Mammary epithelial cell (primary cell): ENCODE measurements around the gene CRYBG2.

Experiments
- CTCF ChIP-seq, 2 donors: IDR thresholded peaks in 1 of 2; conservative IDR thresholded peaks in 1 of 2; 2 replicates each; pipeline ENCODE4 v1.5.1; 2011 to 2012; ENCODE audit warnings: inconsistent platforms in 2 of 2, low read length in 2 of 2, mild to moderate bottlenecking in 2 of 2, control low read depth in 1 of 2, low read depth in 1 of 2; ENCODE audit not compliant: insufficient read depth in 1 of 2; ENCODE audit errors: extremely low read depth in 1 of 2
- EZH2 ChIP-seq: IDR thresholded peaks from 2 replicates; pipeline ENCODE4 v1.6.1; 2012; ENCODE audit warnings: low read length, inconsistent platforms, borderline replicate concordance

- TF ChIP-seq CTCF (conservative IDR thresholded peaks at IDR 0.05 in 1 of 2, IDR thresholded peaks at IDR 0.05 in 1 of 2; ENCODE audit: extremely low read depth in 1 of 2, insufficient read depth in 1 of 2, low read depth in 1 of 2, low read length in 2 of 2) (no peak), EZH2 (no peak)
Measured at GRCh38 chr1:26340047-26340481, 13.9 kb downstream of the CRYBG2 start.
